Measurements from ENCODE around the gene TEX44.
"Not testable (repeated sequence)": the region's sequence is repeated elsewhere in the genome, so short reads cannot be mapped to it uniquely, and the experiment has no call there.

Gene TEX44

DNA sequence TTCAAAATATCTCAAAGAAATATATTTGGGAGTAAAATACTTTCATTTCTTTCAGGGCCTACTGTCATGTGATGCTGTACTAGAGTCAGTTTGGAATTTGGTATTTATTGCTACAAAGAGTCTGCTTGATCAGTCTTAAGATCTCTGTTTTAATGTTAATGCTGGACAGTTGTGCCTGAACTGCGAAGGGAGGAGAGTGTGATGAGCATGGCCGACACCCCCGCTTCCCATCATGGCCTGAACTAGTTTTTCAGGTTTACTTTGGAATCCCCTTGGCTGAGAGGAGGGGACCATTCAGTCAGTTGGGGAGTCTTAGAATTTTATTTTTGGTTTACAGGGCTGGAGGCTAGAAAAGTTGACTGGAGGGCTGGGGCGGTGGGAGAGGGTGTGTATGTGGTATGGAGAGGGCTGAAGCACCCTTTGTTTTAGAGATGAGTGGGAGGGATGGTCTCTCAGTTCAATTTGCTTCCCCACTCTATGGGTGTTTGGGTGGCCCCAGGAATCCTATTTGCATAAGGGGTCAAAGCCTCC lies 20.9 kb upstream of the TEX44 start:
- ChIA-PET POLR2A (ENCODE audit: low non-redundant PET) (no interaction called here), CTCF (interaction anchor here (0.6 to 0.7 kb wide), 2 partner anchors 13 to 55 kb away, joined by 3 to 5 read pairs; no protein-coding TSS in a partner anchor)
- TF ChIP-seq, protein P1, sequence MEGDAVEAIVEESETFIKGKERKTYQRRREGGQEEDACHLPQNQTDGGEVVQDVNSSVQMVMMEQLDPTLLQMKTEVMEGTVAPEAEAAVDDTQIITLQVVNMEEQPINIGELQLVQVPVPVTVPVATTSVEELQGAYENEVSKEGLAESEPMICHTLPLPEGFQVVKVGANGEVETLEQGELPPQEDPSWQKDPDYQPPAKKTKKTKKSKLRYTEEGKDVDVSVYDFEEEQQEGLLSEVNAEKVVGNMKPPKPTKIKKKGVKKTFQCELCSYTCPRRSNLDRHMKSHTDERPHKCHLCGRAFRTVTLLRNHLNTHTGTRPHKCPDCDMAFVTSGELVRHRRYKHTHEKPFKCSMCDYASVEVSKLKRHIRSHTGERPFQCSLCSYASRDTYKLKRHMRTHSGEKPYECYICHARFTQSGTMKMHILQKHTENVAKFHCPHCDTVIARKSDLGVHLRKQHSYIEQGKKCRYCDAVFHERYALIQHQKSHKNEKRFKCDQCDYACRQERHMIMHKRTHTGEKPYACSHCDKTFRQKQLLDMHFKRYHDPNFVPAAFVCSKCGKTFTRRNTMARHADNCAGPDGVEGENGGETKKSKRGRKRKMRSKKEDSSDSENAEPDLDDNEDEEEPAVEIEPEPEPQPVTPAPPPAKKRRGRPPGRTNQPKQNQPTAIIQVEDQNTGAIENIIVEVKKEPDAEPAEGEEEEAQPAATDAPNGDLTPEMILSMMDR (conservative IDR thresholded peaks at IDR 0.05; ENCODE audit: low read depth): no peak
- H3K27ac ChIP-seq: no peak overlapping the region
- DNase-seq (ENCODE audit: low spot score): no peak

DNA sequence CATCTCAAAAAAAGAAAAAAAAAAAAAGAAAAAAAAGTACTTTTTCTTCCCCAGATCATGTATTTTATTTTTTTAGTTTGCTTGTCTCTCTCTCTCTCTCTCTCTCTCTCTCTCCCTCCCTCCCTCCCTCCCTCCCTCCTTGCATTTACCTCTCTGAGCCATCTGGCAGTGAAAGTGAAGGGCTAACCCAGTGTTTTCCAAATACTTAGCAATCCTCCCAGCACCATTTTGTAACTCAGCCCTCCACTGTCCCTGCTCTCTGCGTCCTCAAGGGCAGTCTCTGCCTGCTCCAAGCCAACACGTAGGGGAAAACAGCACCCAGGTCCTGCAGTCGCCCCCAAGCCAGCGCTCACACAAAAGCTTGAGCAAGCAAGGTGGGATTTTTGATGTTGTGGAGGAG lies 19.6 kb upstream of the TEX44 start:
- H3K27ac ChIP-seq: no peak overlapping the region
- TF ChIP-seq, protein P1 (conservative IDR thresholded peaks at IDR 0.05; ENCODE audit: low read depth): no peak
- ChIA-PET CTCF (interaction anchor here (1.6 to 2.1 kb wide), 2 partner anchors 9 to 29 kb away, joined by 4 to 8 read pairs; no protein-coding TSS in a partner anchor), POLR2A (ENCODE audit: low non-redundant PET) (no interaction called here)
- DNase-seq (ENCODE audit: low spot score): no peak

DNA sequence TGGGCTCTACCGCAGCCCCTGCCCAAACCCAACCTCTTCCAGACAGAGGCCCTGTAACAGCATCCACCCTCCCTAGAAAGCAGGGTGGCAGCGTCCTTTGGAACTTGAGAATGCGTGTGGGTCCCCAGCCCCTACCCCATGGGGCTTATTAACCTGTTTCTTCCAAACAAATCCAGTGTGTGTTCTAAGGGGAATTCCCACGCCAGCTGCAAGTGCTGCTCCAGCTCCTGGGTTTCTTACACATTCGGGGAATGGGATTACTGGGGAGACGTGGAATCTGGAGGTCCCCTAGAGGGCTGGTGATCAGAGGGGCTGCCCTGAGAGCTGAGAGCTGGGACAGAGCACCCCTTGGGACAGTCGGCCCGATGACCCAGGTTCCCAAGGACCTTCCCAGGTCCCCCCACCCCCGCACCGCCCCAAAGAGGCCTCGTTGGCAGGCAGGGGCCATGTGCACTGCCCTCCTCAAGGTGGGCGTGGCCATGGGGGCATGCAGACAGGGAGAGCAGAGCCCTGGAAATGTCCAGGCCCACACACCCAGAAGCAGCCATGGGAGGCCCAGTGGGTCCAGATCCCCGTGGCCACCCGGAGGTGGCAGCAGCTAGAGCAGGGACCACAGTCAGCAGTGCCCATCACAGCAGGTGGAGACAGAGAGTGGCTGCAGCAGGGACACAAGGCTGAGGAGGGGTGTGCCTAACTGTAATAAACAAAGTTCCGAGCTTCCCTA lies 18.8 kb upstream of the TEX44 start:
- ChIA-PET POLR2A (ENCODE audit: low non-redundant PET) (no interaction called here), CTCF (interaction anchor here (0.7 to 2.1 kb wide), 3 partner anchors 10 to 28 kb away, joined by 4 to 8 read pairs (median 4); no protein-coding TSS in a partner anchor)
- no peak for DNase-seq (ENCODE audit: low spot score)
- TF ChIP-seq, protein P1 (conservative IDR thresholded peaks at IDR 0.05; ENCODE audit: low read depth): no peak
- no peak overlapping the region for H3K27ac ChIP-seq

DNA sequence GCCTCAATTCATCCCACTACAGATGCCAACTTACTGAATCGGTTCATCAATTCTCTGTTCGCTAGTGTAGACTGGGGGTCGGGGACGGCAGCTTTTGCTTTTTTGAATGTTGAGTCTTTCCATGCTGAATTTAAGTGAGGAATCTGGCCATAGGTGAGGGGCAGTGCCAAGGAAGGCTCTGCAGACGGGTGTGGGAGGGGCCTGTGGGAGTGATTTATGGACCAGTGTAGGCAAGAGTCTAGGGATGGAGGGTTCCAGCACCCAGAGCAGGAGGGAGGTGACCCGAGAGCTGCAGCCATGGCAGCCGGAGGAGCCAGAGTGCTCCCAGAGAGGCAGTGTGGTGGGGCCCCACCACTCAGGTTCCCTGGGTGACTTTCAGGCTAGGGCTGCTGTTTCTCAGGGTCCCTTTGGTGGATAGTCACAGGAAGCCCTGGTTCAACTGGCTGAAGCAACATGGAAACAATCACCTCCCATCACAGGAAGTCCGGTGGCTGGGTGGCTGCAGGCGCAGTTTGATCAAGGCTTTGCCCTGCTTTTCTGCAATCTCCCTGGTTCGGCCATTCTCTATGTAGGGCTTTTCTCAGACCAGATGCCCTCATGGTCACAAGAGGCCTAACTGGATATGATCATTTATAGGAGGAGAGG lies 16.9 kb upstream of the TEX44 start:
- CTCF ChIA-PET: interaction anchor here (0.6 kb wide), 1 partner anchor 14 kb away, joined by 5 read pairs; no protein-coding TSS in a partner anchor
- POLR2A ChIA-PET (ENCODE audit: low non-redundant PET): no interaction called here
- no peak overlapping the region for H3K27ac ChIP-seq
- no peak for DNase-seq (ENCODE audit: low spot score)
- TF ChIP-seq, protein P1 (conservative IDR thresholded peaks at IDR 0.05; ENCODE audit: low read depth): no peak

DNA sequence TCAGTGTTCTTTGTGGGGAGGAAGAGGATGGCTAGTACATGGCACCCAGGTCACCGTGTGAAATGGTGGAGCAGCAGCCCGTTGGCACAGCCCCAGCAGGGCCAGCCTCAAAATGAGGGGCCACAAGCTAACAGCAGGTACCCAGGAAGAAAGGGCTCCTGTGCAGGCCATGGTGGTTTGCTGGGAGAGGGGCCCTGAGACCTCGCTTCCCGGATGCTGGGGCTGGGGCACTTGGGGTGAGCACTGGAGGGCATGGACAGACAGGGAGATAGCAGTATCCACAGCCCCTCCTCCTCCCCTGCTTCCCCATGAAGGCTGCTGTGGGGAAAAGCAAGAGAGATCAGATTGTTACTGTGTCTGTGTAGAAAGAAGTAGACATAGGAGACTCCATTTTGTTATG lies 16.2 kb upstream of the TEX44 start:
- no peak overlapping the region for H3K27ac ChIP-seq
- CTCF ChIA-PET: no interaction called here
- TF ChIP-seq, protein P1 (conservative IDR thresholded peaks at IDR 0.05; ENCODE audit: low read depth): no peak
- POLR2A ChIA-PET (ENCODE audit: low non-redundant PET): no interaction called here
- DNase-seq (ENCODE audit: low spot score): no peak

DNA sequence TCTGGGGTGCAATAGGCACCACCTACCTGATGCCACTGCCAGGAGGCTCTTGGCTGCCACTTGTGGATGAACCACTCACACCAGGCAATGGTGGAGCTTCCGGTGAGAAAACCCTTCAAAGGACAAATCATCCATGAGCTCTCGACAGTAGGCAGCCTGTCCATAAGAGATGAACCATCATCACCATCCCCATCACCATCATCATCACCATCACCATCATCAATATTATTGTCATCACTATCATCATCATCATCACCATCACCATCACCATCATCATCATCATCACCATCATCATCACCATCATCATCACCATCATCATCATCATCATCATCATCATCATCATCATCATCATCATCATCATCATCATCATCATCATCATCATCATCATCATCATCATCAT lies 14.0 kb upstream of the TEX44 start:
- DNase-seq (ENCODE audit: low spot score); H3K27ac ChIP-seq; POLR2A ChIA-PET (ENCODE audit: low non-redundant PET); CTCF ChIA-PET: not testable (repeated sequence)

DNA sequence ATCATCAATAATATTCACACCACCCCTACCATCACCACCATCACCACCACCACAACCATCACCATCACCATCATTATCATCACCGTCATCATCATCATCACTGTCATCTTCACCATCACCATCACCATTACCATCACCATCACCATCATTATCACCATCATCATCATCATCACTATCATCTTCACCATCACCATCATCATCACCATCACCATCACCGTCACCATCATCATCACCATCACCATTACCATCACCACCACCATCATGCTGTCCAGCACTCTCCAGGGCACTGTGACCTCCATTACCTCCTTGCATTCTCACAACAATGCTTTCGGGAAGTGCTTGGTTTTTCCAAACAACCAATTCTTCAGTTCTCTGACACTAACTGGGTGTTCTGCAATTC lies 13.1 kb upstream of the TEX44 start:
- no peak for DNase-seq (ENCODE audit: low spot score)
- ChIA-PET CTCF (no interaction called here), POLR2A (ENCODE audit: low non-redundant PET) (no interaction called here)
- TF ChIP-seq, protein P1 (conservative IDR thresholded peaks at IDR 0.05; ENCODE audit: low read depth): no peak
- no peak overlapping the region for H3K27ac ChIP-seq

All from RWPE1 (cell line).